RKO (cell line): ENCODE results near the gene SLC17A3.

ENCODE experiments used
- DNase-seq: peaks from one replicate; pipeline ENCODE4 v3.0.0-alpha.2; 2016; ENCODE audit warnings: low spot score

The SLC17A3 gene, protein sequence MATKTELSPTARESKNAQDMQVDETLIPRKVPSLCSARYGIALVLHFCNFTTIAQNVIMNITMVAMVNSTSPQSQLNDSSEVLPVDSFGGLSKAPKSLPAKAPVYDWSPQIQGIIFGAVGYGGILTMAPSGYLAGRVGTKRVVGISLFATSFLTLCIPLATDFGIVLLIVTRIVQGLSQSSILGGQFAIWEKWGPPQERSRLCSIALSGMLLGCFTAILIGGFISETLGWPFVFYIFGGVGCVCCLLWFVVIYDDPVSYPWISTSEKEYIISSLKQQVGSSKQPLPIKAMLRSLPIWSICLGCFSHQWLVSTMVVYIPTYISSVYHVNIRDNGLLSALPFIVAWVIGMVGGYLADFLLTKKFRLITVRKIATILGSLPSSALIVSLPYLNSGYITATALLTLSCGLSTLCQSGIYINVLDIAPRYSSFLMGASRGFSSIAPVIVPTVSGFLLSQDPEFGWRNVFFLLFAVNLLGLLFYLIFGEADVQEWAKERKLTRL

DNA sequence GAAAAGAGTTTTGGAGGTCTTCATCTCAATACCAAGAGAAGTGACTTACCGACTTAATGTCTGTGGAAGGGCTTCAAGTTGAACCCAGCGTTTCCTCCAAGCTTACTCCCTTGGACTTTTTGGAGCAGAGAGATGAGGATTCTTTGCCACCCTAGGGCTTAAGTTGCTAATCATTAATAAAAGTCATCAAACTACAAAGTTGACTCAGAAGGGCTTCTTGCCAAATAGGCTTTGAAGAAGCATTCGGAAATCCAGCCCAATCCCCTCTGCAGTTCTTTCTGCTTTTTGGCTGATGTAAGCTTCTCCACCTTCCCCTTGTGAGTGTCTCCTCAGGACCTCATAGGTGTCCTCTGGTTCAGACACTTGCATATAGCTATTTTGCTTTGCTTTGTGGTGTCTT is at the start of gene SLC17A3:
TSS of gene SLC17A3 (minus strand) at position 126 of the 400 bp plus-strand sequence. CDS start 5,856 bp downstream, outside the sequence.
- no peak for DNase-seq

DNA sequence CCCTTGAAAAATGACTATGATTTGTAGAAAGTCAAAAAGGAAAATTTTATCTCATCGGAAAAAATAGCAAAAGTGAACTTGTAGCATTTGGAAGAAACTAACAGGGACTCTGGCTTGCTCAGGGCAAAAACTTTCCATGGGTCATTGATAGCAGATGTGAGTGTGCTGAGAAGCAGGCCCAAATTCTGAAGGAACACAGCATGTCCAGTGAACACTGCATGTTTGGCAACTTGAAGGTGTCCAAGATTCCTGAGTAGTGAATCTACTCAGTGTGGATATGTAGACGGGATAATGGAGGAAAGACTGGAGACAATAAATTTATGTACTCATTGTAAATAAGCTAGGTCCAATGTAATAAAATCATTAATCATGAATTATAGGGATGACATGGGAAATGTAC is 48.3 kb upstream of the SLC17A3 start:
- DNase-seq, result no peak

DNA sequence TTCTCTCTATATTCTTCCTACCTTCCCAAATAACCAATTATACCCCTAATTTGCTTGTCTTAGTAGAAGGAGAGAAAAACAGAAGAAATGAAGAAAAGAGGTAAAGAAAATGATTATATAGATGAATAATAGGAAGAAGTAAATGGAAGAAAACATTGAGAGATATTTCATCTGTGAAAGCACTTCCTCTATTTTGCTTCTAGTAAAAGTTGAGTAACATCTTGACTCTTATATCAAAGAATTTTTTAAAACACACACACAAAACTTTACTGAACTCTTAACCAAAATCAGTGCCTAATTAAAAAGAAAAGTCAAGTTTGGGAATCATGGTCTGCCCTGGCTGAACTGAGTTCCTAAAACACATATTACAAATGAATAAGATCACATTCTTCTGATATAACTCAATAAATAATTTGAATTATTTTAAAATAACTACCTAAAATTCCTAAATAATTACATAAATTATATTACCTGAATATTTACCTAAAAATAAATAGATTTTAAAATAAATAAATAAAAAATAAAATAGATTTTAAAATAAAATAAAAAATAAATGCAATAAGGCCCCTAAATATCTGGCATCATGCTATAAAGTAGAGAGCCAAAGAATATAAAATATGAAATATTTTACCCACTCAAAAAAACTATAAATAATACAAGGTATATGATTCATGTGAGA is 47.6 kb upstream of the SLC17A3 start:
- no peak for DNase-seq

DNA sequence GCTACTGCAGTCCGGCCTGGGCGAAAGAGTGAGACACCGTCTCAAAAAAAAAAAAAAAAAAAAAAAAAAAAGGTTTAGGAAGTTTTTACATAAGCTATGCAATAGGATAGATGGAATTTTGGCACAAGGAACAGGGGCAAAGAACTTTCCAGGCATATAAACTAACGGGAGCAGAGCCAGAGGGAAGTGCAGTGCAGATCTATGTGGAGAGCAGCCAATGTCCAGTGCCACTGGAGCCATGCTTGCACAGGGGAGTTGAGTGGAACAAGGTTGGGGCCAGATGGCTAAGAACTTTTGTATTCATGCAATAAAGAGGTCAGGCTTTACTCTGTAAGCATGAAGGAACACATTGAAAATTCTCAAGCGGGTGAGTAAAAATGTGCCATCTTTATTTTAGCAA is 45.6 kb upstream of the SLC17A3 start:
- DNase-seq, result no peak

DNA sequence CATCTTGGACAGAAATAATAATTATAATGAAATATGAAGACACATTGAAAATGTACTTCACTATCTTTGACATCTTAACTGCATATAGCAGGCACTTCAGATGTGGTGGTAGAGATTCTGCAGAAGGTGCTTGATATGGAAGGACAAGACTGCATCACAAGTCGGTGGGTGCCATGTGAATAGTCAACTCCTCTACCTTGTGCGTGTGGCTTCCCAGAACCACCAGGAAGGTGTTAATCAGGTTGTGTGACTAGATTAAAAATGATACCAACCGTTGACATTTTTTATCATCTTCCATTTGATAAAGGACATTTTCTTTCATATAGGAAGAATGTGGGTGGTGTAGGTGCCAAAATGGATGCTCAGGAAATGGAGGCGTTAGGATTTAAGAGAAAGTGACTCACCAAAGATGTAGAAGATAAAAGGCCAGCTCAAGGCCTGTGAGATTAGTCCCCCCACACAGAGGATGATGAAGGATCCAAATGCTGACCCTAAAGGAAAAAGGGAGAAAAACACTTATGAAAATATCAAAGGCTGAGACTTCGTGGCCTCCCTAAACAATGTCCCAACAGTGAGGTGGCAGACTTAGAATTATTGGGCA is 44.1 kb upstream of the SLC17A3 start:
- no peak for DNase-seq

DNA sequence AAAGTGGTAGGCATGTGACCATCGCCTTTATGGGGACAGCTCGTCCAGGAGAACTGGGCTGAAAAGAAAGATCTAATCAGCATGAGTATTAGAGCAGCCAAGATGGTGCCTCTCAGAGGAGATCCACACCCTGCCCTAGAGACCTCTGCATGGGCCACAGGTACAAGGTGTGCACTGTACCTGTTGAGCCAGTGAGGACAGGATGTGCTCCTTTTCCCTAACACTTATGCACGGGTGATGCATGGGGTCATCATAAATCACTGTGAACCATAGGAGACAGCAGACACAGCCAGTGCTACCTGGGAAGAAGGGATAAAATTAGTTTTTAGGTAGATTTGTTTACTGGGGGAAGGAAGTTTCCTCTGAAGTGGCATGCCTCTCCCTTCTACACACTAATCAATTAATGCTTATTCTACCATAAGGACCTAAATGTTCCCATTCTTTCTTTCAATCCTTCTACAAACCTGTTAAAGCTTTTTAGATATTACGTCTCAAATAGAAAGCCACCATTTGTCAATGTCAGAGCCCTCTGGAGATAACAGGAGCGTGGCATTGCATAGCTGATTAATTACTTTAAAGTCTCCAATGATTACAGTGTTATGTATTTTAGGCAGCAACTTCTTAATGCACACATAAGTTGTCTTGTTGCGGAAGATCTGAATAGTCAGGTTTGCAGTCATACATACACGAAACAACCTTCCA is 42.9 kb upstream of the SLC17A3 start:
- DNase-seq, result no peak

DNA sequence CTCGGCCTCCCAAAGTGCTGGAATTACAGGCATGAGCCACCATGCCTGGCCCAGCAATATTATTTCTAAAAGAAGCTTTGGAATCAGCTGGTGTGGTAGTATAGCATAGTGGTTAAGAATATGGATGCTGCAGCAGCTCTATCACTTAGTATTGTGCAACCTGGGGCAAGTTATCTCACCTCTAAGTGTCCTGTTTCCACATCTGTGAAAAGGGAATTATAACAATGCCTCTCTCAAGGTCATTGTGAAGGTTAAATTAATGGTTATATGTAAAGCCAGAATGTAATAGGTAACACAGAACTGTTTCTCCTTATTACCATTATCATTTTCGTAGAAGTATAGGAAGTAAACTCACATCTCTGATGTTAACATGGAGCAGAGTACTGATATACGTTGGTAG is 42.3 kb upstream of the SLC17A3 start:
- DNase-seq, result no peak

DNA sequence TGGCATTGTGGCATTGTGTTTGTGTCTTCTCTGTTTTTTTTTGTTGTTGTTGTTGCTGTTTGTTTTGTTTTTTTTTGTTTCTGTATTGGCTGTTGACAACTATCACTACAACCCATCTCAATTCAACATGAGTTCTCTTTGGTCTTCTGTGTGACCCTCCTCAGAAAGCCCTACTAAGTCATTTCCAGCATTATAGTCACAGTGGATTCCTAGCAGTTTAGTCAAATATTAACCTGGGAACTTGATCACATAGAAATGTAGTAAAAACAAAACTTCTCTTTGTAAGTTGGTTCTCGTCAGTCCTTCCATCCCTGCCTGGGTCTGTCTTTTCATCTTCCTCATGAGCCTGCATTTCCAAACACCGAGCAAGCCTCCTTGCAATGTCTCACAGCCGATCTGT is 39.7 kb upstream of the SLC17A3 start:
- DNase-seq, result no peak

DNA sequence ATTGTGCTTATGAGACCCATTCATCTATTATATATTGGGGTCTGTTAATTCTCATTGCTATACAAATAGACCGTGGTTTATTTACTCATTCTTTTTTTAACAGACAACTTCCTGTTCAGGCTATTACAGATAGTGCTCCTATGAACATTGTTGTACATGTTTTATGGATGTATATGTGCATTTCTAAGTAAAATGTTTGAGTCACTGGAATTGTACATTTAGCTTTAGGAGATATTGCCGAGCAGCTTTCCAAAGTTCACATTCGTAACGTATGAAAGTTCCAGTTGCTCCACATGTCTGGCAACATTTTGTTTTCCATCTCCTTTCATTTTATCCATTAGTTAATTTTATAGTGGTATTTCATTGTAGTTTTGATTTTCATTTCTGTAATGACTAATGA is 37.3 kb upstream of the SLC17A3 start:
- DNase-seq, result no peak

DNA sequence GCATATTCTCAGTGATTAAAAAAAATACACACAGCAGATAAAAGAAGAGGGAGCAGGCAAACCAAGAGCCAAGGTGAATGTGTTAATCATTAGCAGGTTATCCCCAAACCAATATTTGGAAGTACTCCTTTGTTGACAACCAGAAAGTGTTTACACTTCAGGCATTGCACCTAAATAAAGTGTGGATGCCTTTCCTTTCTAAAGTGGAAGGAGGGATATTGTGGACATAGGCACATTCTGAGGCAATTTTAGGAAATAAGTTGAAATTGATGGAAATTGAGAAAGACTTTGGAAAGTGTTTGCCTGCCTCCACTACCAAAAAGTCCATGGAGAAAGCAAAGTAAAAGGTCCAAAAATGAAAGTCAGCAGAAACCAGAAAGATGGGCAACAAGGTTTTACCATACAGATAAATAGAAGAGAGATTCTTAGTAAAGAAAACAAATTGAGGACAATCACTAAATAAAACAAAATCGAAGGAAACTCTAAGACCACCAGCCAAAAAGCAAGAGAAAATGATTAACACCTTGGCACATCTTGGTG is 33.5 kb upstream of the SLC17A3 start:
- no peak for DNase-seq

DNA sequence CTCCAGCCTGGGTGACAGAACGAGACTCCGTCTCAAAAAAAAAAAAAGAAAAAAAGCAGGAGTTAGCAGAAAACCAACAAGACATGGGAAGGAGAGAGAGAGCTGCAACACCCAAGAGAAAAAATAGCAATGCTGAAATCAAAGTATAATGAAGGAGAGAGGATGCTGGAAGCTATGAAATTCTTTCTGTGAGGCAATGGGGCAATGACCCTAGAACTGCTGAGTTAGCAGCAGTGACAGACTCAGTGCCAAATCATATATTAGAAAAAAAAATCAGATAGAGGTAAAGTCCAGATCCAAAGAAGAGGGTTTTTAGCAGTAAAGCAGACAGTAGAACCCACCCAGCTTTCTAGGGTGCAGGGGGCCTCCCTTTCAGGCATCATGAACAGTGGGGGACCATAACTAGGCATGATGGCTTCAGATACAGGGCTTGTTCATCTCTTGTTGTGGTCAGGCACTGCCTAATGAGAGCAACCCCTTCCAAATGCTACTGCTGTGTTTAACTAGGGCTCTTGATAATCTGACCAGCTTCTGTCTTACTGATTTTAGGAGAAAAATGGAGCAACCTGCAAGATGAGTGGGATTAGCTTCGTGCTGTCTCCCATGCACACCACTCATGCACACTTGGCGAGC is 29.5 kb upstream of the SLC17A3 start:
- DNase-seq, result no peak

DNA sequence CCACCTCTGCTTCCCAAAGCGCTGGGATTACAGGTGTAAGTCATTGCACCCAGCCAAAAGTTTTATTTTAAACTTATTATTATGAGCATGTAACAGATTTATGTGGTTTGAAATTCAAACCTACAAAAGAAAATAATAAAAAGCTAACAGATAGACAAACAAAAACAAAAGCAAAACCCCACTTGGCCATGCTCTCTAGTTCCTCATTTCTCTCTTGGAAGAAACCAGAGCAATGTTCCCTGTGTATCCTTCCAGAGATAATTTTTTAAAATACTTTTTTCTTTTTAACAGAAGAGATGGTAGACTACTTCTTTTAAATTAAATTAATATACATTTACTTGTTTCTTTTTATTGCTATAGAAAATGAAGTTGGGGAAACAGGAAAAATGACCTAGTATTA is 28.0 kb upstream of the SLC17A3 start:
- no peak for DNase-seq

DNA sequence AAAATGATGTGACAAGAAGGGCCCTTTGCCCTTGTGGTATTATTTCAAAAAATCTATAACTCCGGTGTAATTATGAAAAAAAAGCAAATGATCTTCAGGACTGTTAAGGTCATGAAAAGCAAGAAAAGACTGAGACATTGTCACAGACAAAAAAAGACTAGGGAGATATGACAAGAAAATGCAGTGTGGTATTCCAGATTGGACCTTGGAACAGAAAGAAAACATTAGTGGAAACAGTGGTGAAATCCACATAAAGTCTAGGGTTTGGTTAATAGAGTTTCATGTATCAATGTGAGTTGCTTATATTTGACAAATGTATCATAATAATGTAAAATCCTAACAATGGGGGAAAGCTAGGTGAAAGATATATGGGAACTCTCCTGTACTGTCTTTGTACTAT is 26.8 kb upstream of the SLC17A3 start:
- DNase-seq, result no peak

DNA sequence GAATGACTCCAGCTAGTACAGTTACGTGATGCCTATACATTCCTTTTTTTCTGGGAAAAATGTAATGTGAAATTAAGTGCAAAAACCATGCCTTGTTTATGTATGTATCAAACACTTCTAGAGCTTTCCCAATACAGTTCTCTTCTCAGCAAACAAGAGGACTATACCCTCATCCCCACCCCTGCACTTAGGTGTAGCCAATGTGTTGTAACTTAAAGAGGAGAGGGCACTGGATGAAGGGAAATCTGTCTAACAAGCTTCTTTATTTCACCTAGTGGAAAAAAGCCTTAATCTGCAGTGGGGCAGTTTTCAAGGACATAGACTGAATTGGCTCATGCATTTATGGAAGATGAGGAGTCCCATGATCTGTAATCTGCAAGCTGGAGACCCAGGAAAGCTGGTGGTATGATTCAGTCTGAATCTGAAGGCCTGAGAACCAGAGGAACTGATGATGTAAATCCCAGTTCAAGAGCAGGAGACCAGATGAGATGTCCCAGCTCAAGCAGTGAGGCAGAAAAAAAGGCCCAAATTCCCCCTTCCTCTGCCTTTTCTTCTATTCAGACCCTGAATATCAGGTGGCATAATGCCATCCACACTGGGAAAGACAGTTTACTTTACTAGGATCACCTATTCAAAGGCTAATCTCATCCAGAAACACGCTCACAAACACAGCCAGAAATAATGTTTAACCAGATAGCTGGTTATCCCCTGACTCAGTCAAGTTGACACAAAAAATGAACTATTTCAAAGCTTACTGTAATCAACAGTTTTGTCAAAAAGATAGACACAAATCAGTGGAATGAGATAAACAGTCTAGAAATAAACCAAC is 25.8 kb upstream of the SLC17A3 start:
- DNase-seq, result no peak

DNA sequence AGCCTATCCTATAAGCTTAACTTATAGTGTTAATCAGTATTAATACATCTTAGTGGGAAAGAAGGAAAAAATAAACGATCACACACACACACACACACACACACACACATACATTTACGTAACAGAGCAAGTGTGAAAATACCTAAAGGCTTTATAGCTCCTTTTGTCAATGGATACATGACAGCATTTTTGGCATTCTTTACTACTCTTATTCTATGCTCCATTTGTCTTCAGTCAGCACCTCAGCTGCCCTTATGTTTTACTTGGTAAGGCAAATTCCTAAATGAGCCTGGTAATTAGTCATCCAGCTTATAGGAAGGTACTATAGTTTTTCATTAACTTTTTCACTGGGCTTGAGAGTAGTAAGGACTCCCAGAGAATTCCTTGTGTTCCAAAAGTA is 25.1 kb upstream of the SLC17A3 start:
- no peak for DNase-seq

DNA sequence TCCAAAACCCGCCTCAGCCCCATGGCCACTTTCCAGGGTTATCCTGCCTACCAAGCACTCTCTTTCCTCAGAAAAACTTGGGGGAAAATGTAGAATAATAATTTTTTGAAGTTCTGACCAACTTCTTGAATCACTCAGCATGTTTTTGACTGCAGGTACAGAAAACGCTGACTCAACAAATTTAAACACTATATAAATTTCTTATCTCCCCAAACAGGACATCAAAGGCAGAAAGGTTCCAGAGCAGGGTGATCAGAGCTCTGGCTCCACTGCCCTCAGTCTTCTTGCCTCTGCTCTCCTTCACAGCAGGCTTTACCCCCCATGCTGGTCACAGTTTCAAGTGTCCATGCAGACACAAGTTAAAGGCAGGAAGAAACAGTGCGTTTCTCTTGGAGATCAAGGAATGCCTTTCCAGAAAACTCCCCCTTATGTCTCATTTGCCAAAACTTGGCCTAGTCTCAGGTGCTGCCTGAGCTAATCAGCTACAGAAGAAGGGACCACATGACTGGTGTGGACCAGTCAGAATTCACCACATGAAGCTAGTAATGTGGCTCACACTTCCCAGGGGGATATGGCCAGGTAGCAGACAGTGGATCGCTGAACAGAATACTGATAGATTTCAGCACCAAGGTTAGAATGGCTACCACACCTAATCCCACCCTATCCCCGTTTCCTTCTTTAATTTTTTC is 24.4 kb upstream of the SLC17A3 start:
- DNase-seq, result no peak

DNA sequence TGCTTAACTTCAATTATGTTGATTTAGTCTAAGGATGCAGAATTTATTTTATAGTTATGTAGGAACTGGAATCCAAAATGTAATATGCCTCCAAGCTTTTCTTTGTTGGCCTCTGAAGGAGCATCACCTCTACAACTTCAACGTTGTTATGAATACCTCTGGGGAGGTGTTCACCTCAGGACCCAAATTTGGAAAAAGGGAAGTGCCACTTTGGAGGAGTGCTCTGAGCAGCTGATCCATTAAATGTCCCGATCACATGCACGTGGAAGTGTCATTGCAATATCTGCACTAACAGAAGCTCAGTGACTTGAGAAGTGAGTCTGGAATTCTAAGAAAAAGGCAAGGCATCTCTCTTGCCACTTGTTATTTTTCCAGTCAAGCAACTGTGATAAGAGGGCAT is 22.2 kb upstream of the SLC17A3 start:
- no peak for DNase-seq

DNA sequence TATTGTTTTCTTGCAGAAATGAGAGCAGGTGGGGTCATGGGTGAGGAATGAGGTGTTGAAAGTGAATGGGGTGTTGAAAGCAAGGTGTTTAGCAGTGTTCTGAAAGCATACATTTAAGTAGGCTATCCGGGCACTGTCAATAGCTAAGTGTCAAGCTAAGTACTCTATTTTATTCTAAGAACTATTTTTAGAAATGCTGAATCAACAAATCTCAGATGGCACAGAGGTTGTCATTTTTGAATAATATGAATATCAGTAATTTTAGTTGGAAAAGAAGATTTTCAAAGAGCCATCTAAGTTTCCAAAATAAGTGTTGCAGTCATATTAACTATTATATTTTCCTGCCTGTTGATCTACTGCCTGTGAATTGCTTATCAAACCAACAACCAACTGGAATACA is 21.7 kb upstream of the SLC17A3 start:
- no peak for DNase-seq

DNA sequence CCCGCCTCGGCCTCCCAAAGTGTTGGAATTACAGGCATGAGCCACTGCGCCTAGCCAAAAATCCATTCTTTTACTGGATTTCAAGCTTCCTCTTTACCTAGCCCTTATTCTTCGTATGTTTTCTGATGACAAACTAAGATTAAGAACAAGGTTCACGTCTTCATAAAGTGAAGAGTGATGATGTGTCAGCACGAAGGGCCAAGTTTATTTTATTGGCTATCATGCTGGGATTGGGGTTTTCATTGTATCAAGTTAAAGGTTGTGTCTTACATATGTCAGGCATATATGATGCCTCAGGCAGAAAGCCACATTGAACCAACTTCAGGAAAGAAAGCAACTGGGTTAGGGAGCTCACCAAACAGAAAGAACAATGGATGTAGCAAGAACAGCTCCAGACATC is 19.7 kb upstream of the SLC17A3 start:
- DNase-seq, result no peak

DNA sequence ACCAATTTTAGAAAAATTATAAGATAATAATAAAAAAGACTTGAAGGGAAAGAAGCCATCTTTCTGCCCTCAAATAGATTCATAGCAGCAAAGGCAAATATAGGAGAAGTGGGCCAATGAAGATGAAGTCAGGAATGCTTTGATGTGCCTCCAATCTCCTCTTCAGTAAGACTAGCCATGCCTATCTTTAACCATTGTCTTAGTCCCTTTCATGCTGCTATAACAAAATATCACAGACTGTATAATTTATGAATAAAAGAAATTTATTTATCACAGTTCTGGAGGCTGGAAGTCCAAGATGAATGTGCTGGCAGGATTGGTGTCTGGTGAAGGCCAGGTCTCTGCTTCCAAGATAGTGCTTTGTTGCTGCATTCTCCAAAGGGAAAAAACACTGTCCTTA is 18.8 kb upstream of the SLC17A3 start:
- no peak for DNase-seq
